ENCODE results near the gene HIRA. TPM values are rescaled to one million over a fixed set of nuclear protein-coding genes. Genes with fewer than 3 reads are reported as not detected.
A peak's percentile ranks its signal among the peaks of the same experiment; 100 is the strongest.

The HIRA gene
- total RNA-seq, 1 donor from 2014 or later: 38.2 TPM

GRCh38 chr22:19303785-19304184, 127.7 kb downstream of the HIRA start:
- H3K27ac Mint-ChIP-seq: no peak overlapping the region
- H3K4me3 Mint-ChIP-seq: no peak overlapping the region
- no peaks in the 10 kb centered on the region for H3K27me3 Mint-ChIP-seq (ENCODE audit: low read depth)
- no peaks in the 10 kb centered on the region for H3K4me1 Mint-ChIP-seq
- TF ChIP-seq CTCF (IDR thresholded peaks at IDR 0.05; ENCODE audit: unreplicated experiment): no peak
- peaks cover 3% of the 10 kb centered on the region for H3K36me3 Mint-ChIP-seq
- peaks cover 7% of the 10 kb centered on the region for H3K9me3 Mint-ChIP-seq
- no peak for DNase-seq (ENCODE audit: low spot score in 2 of 2, unreplicated experiment in 2 of 2)

- H3K27ac Mint-ChIP-seq: no peak overlapping the region
- DNase-seq (ENCODE audit: low spot score in 2 of 2, unreplicated experiment in 2 of 2): no peak
- H3K36me3 Mint-ChIP-seq: no peaks in the 10 kb centered on the region
- H3K9me3 Mint-ChIP-seq: no peaks in the 10 kb centered on the region
- no peak for TF ChIP-seq CTCF (IDR thresholded peaks at IDR 0.05; ENCODE audit: unreplicated experiment)
- H3K27me3 Mint-ChIP-seq (ENCODE audit: low read depth): peaks cover 6% of the 10 kb centered on the region
- peaks cover 12% of the 10 kb centered on the region for H3K4me1 Mint-ChIP-seq
- H3K4me3 Mint-ChIP-seq: no peak overlapping the region
These were observed 135.8 kb downstream of the HIRA start for GRCh38 chr22:19295733-19296132.

GRCh38 chr22:19292458-19293230, 138.9 kb downstream of the HIRA start:
- peaks cover 31% of the 10 kb centered on the region for H3K27me3 Mint-ChIP-seq (ENCODE audit: low read depth)
- DNase-seq (ENCODE audit: low spot score in 2 of 2, unreplicated experiment in 2 of 2): no peak
- H3K36me3 Mint-ChIP-seq: no peaks in the 10 kb centered on the region
- no peaks in the 10 kb centered on the region for H3K9me3 Mint-ChIP-seq
- peak overlapping the region; percentile 91 for H3K27ac Mint-ChIP-seq
- no peak for TF ChIP-seq CTCF (IDR thresholded peaks at IDR 0.05; ENCODE audit: unreplicated experiment)
- peaks cover 14% of the 10 kb centered on the region for H3K4me1 Mint-ChIP-seq
- peak overlapping the region; percentile 94 for H3K4me3 Mint-ChIP-seq

- peaks cover 19% of the 10 kb centered on the region for H3K4me1 Mint-ChIP-seq
- peak within 1 kb of the TSS; percentile 94 for H3K4me3 Mint-ChIP-seq
- H3K9me3 Mint-ChIP-seq: no peaks in the 10 kb centered on the region
- peaks cover 34% of the 10 kb centered on the region for H3K27me3 Mint-ChIP-seq (ENCODE audit: low read depth)
- H3K27ac Mint-ChIP-seq: peak within 1 kb of the TSS; percentile 91
- TF ChIP-seq CTCF (IDR thresholded peaks at IDR 0.05; ENCODE audit: unreplicated experiment): no peak
- DNase-seq (ENCODE audit: low spot score in 2 of 2, unreplicated experiment in 2 of 2): peak; percentile 79 to 82
- no peaks in the 10 kb centered on the region for H3K36me3 Mint-ChIP-seq
These were observed 139.7 kb downstream of the HIRA start, which contains the start of gene CLTCL1 for GRCh38 chr22:19291580-19292457. Gene CLTCL1, minus strand, starts transcription at chr22:19291719. Its CDS starts 78 bp downstream, at chr22:19291641.

GRCh38 chr22:19291218-19291579, 140.3 kb downstream of the HIRA start:
- Mint-ChIP-seq H3K36me3 (no peaks in the 10 kb centered on the region), H3K4me3 (peak overlapping the region; percentile 76), H3K4me1 (peaks cover 19% of the 10 kb centered on the region), H3K9me3 (no peaks in the 10 kb centered on the region), H3K27ac (no peak overlapping the region), H3K27me3 (ENCODE audit: low read depth) (peaks cover 32% of the 10 kb centered on the region)
- TF ChIP-seq CTCF (IDR thresholded peaks at IDR 0.05; ENCODE audit: unreplicated experiment): no peak
- peak; percentile 28 to 56 for DNase-seq (ENCODE audit: low spot score in 2 of 2, unreplicated experiment in 2 of 2)
